Activated naive CD4-positive, alpha-beta T cell treated with anti-CD3 and anti-CD28 coated beads for 36 hours (primary cell): ENCODE measurements around the gene ATP5F1E. TPM values are rescaled to one million over a fixed set of nuclear protein-coding genes. Genes with fewer than 3 reads are reported as not detected.
A peak's percentile ranks its signal among the peaks of the same experiment; 100 is the strongest.

Experiments
- CTCF ChIA-PET: fragments of 350-600 bp; sonication (Branson Sonifier 250); formaldehyde crosslinking; loops from one replicate; lab custom pipeline; 2021; ENCODE audit warnings: antibody characterized with exemption; lab: Charles Lee
- DNase-seq: peaks from one replicate; pipeline ENCODE4 v3.0.0-alpha.2; 2020
- H3K27ac Mint-ChIP-seq: one replicate; pipeline ENCODE4 v1.8.0; 2021; ENCODE audit warnings: mild to moderate bottlenecking, mixed read lengths
- H3K27me3 Mint-ChIP-seq: one replicate; pipeline ENCODE4 v1.8.0; 2021; ENCODE audit warnings: low read depth, mixed read lengths
- H3K36me3 Mint-ChIP-seq: one replicate; pipeline ENCODE4 v1.8.0; 2021; ENCODE audit warnings: low read depth, mixed read lengths
- H3K4me1 Mint-ChIP-seq: one replicate; pipeline ENCODE4 v1.8.0; 2021; ENCODE audit warnings: low read depth, mixed read lengths
- H3K4me3 Mint-ChIP-seq: one replicate; pipeline ENCODE4 v1.8.0; 2021; ENCODE audit warnings: mild to moderate bottlenecking, moderate library complexity, mixed read lengths
- H3K9me3 Mint-ChIP-seq: one replicate; pipeline ENCODE4 v1.8.0; 2021; ENCODE audit warnings: mixed read lengths
- intact Hi-C: fragments of 100-400 bp; cut with micrococcal nuclease; formaldehyde crosslinking; loops from one replicate; pipeline ENCODE4 v1.15.1; 2023
- total RNA-seq, 2 experiments: library from RNA; stranded (reverse); gene quantifications; one replicate each; pipeline ENCODE4 v1.2.3, GENCODE V29; 2021

ATP5F1E gene
- total RNA-seq, 2 experiments from 2014 or later, result 74.5 to 86.3 TPM

DNA sequence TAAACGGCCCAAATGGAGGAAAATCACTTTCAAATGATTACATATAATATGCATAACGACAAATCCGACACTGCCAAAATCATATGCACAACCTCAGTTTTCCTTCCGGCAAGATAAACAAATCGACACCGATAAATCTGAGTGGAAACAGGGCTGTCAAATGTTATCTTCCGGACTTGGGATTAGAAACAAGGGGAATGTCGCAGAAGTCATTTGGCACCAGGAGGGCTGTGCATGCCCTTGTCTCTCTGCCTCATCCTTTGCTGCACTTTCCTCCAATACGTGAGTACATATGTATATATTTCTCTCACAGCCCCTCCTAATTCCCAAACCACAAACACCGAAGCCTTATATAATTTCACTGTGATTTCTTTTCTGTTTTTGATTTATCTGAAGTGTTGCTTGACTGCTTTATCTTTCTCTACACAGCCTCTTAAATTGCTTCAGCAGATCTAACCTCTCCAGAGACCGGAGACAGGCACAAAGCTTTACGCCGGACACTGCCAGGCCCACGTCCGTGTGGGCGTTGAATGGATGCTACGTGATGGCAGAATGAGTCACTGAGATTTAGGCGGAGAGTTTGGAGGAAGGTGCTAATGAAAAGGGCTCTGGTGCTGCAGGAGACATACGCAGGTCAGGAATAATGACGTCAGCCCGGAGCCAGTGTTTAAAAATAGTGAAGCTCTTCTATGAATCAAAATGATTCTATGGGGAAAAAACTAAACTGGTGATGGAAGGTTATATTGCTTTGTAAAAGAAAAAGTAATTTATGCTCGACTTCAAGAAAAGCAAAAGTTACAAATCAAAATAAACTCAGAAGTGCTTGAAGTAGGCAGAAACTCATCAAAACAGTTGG lies 31.5 kb upstream of the ATP5F1E start:
- intact Hi-C loops, result no loop called here
- Mint-ChIP-seq H3K4me3 (no peak overlapping the region), H3K27ac (no peak overlapping the region), H3K27me3 (peaks cover 4% of the 10 kb centered on the region), H3K36me3 (no peaks in the 10 kb centered on the region), H3K9me3 (no peaks in the 10 kb centered on the region), H3K4me1 (no peaks in the 10 kb centered on the region)
- DNase-seq, result no peak
- CTCF ChIA-PET, result interaction anchor here (0.6 to 2.1 kb wide), 3 partner anchors 9 to 144 kb away, joined by 3 to 5 read pairs (median 5); no protein-coding TSS in a partner anchor

DNA sequence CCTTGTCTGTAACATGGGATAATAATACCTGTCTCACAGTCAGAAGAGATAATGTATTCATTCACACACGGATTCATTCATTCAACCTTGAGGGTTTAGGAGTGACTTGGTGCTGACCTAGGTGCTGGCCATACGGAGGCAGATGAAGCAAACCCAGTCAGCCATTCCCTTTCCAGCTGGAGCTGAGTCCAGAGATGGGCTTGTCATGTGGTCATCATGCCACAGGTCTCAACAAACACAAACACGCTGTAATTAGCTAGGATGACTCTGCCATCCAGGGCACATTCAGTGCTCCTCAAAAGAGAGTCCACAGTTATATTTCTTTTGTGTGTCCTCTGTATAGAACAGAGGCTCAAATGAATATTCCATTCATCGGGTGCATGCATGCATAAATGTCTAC lies 29.9 kb upstream of the ATP5F1E start:
- Mint-ChIP-seq H3K4me3 (no peak overlapping the region), H3K4me1 (no peaks in the 10 kb centered on the region), H3K9me3 (no peaks in the 10 kb centered on the region), H3K27ac (no peak overlapping the region), H3K27me3 (peaks cover 2% of the 10 kb centered on the region), H3K36me3 (no peaks in the 10 kb centered on the region)
- DNase-seq, result no peak
- intact Hi-C loops, result no loop called here
- CTCF ChIA-PET, result no interaction called here

DNA sequence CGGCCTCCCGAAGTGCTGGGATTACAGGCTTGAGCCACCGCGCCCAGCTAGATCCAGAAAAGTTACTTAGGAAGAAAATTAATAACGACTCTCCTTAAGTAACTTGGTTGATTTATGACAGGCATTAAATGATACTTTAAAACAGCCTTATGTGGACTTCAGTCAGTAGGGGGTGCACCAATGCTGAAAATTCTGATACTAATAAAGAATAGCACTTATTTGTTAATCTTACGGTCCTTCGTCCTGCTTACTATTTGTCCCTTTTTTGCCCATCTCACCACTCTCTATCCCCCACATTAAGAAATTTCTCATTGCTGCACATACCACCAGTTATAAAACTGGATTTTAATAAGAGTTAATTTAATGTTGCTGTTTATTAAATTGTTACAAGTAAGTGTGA lies 23.2 kb upstream of the ATP5F1E start:
- Mint-ChIP-seq H3K36me3 (no peaks in the 10 kb centered on the region), H3K27me3 (peaks cover 5% of the 10 kb centered on the region), H3K27ac (no peak overlapping the region), H3K9me3 (no peaks in the 10 kb centered on the region), H3K4me3 (no peak overlapping the region), H3K4me1 (no peaks in the 10 kb centered on the region)
- intact Hi-C loops, result loop anchor here (1.0 kb wide), 1 partner anchor 32 kb away; no protein-coding TSS in a partner anchor
- no peak for DNase-seq
- CTCF ChIA-PET, result interaction anchor here (0.7 to 1.8 kb wide), 4 partner anchors 9 to 347 kb away, joined by 3 to 5 read pairs (median 4); no protein-coding TSS in a partner anchor

DNA sequence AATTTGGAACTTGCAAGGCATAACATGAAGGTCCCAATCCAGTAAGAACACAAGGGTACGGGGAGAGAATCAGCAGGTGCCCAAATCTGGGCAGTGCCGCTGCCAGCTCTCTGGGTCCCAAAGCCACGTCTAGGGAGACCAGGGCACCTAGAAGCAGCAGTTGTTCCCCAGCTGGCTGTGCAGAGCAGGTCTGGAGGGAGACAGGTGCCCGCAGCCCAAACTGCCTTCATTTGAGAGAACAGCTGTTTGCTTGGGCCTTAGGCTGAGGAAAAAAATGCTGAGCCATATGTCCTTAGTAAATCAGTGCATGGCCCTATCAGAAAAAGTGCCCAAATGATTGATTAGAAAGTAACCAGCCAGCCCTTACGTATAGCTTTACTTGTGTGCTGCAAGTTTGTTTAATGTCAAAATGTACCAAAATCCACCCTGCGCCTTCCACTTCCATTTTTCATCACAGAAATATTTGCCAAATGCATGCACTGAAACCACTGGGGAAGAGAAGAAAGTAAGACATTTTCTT lies 19.6 kb upstream of the ATP5F1E start:
- Mint-ChIP-seq H3K9me3 (no peaks in the 10 kb centered on the region), H3K27me3 (peaks cover 8% of the 10 kb centered on the region), H3K4me1 (peaks cover 10% of the 10 kb centered on the region), H3K4me3 (no peak overlapping the region), H3K27ac (no peak overlapping the region), H3K36me3 (no peaks in the 10 kb centered on the region)
- no peak for DNase-seq
- CTCF ChIA-PET, result interaction anchor here (1.0 kb wide), 1 partner anchor 156 kb away, joined by 3 read pairs; no protein-coding TSS in a partner anchor
- intact Hi-C loops, result no loop called here

DNA sequence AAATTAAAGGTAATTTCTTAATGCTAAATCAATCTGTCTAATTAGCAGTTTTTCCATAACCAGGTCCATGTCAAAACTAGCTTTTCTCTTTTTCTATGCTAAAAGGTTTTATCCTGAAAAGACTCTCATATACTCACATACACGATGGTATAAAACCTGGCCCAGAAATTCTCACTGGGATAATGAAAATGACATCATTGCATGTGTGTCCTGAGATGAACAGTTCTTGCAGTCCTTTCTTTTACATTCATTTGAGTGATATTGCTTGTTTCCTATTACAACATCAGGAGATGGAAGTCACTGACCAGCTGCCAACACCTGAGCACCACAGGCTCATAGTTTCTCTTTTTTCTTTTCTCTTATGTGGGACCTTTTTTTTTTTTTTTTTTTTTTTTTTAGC lies 18.3 kb upstream of the ATP5F1E start:
- Mint-ChIP-seq H3K4me3 (no peak overlapping the region), H3K4me1 (peaks cover 10% of the 10 kb centered on the region), H3K27ac (no peak overlapping the region), H3K36me3 (no peaks in the 10 kb centered on the region), H3K27me3 (peaks cover 8% of the 10 kb centered on the region), H3K9me3 (no peaks in the 10 kb centered on the region)
- no peak for DNase-seq
- intact Hi-C loops, result no loop called here
- CTCF ChIA-PET, result interaction anchor here (0.6 to 1.0 kb wide), 2 partner anchors 157 to 188 kb away, joined by 3 read pairs; no protein-coding TSS in a partner anchor

DNA sequence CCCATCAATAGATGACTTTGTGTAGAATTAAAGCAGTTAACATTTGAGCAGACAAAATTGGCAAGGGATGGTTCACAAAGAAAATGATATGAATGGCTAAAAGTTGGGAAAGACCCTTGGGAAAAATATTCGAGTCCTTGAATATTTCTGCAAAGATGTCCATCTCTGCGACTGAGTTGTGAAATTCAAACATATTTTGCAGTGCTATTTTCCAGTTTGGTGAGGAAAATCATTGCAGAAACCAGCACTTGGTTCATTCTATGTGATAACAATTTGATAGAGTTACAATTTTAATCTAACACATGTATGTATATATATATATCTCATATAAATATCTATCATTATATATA lies 16.5 kb upstream of the ATP5F1E start:
- peaks cover 13% of the 10 kb centered on the region for H3K4me1 Mint-ChIP-seq
- H3K4me3 Mint-ChIP-seq, result no peak overlapping the region
- H3K36me3 Mint-ChIP-seq, result no peaks in the 10 kb centered on the region
- CTCF ChIA-PET, result no interaction called here
- intact Hi-C loops, result no loop called here
- no peak for DNase-seq
- no peak overlapping the region for H3K27ac Mint-ChIP-seq
- H3K9me3 Mint-ChIP-seq, result no peaks in the 10 kb centered on the region
- peaks cover 3% of the 10 kb centered on the region for H3K27me3 Mint-ChIP-seq

DNA sequence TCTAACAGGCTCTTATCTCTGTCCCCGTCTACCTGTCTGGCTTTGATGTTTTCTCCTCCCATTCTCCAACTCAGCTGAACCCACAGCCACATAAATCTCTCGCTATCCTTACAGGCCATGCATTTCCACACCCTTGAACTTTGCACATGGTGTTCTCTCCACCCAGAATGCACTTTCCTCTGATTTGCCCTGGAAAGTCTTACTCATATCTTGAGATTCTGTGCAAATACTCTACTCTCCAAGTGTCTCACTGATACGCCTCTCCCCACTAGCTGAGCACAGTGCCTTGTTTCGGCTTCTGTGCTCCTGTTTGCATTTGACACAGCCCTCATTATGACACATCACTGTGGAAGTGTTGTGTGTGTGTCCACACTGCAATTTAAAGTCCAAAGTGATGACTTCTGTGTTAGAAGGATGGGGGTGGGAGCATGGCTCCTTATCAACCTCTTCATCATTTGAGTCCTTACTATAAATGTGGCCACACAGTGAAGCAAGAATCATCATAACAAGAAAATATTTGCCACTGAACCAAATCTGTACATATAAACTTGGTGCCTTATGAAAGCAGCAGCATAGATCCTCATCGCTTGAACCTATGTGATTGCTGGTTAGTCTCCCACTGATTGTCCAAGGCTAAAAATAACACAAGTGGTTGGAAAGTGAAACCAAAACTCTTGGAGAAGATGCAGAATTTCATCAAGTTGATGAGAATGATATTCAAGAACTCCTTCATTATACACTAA lies 16.0 kb upstream of the ATP5F1E start:
- no peak for DNase-seq
- Mint-ChIP-seq H3K9me3 (no peaks in the 10 kb centered on the region), H3K27me3 (peaks cover 3% of the 10 kb centered on the region), H3K4me3 (no peak overlapping the region), H3K36me3 (no peaks in the 10 kb centered on the region), H3K4me1 (peaks cover 19% of the 10 kb centered on the region), H3K27ac (no peak overlapping the region)
- intact Hi-C loops, result no loop called here
- CTCF ChIA-PET, result no interaction called here

DNA sequence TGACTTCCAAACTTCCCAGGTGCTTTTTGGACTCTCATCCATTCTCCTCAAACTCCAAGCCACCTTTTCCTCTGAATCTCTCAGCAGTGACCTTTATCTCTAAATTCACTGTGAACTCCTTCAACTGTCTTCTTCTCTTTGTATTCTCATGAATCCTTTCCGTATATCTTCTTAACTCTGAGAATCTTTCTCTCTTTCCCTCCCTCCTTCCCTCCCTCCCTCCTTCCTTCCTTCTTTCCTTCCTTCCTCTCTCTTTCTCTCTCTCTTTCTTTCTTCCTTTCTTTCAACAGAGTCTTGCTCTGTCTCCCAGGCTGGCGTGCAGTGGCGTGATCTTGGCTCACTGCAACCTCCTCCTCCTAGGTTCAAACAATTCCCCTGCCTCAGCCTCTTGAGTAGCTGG lies 14.7 kb upstream of the ATP5F1E start:
- intact Hi-C loops, result no loop called here
- no peaks in the 10 kb centered on the region for H3K9me3 Mint-ChIP-seq
- no peaks in the 10 kb centered on the region for H3K36me3 Mint-ChIP-seq

DNA sequence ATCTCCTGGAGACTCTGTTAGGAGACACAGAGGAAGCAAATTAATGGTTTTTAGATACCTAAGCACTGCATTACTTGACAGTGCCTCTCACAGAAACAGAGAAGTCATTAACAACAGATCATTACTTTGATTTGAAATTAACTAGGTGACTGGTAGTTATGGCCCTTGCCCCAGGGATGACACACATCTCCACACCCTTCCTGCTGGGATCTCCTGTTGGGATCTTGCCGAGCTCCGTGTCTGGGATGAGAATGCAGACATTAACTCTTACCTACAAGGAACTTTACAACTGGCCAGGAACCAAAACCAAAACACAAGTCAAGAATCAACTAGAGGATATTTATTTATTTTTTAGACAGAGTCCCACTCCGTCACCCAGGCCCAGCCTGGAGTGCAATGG lies 12.7 kb upstream of the ATP5F1E start:
- intact Hi-C loops, result loop anchor here (5.0 kb wide), 1 partner anchor 33 kb away; no protein-coding TSS in a partner anchor
- Mint-ChIP-seq H3K27ac (no peak overlapping the region), H3K4me1 (peaks cover 36% of the 10 kb centered on the region), H3K9me3 (no peaks in the 10 kb centered on the region), H3K4me3 (no peak overlapping the region), H3K36me3 (peaks cover 16% of the 10 kb centered on the region), H3K27me3 (peaks cover 3% of the 10 kb centered on the region)
- CTCF ChIA-PET, result no interaction called here
- no peak for DNase-seq

More for the DNA sequence above, 14.7 kb upstream of the ATP5F1E start:
- DNase-seq, result no peak
- Mint-ChIP-seq H3K27ac (no peak overlapping the region), H3K27me3 (peaks cover 3% of the 10 kb centered on the region), H3K4me3 (no peak overlapping the region), H3K4me1 (peaks cover 20% of the 10 kb centered on the region)
- CTCF ChIA-PET, result no interaction called here

DNA sequence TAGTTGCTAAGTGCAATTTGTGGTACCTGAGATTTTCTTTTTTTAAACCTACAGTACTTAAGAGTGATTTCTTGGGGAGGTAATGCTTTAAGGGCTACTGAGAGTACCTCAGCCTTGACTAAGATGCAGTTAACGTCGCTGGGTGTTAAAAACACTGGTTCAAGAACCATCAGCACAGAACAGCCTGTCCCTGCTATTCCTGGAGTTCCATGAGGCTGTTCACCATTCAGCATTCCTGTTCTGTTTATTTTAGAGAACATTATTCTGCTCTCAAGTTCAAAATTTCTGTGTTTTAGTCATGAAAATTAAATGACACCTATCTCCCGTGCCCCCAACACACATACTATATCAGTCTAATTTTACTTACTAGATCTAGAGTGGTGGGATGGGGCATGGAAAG lies 12.2 kb upstream of the ATP5F1E start:
- CTCF ChIA-PET, result interaction anchor here (1.4 to 1.8 kb wide), 2 partner anchors 163 to 178 kb away, joined by 7 to 10 read pairs; no protein-coding TSS in a partner anchor
- H3K9me3 Mint-ChIP-seq, result no peaks in the 10 kb centered on the region
- intact Hi-C loops, result loop anchor here (5.0 kb wide), 1 partner anchor 33 kb away; no protein-coding TSS in a partner anchor

DNA sequence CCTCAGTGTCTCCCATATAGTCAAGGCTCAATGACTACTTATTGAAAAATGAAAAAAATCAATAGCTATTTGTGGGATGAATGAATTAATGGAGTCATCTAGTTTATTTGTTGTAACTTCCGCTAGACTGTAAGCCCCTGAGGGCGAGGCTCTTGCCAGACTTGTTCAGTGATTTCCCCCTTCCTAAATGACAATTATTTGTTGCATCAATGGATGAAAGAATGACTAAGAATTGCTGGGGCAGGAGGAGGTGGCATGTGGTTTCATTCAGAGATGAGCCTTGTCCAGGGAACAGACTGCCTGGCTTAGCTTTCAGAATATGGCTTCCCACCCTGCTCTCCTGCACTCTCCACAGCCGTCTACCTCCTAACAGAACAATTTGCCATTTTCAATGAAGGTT lies 11.6 kb upstream of the ATP5F1E start:
- intact Hi-C loops, result loop anchor here (5.0 kb wide), 1 partner anchor 34 kb away; no protein-coding TSS in a partner anchor
- H3K4me1 Mint-ChIP-seq, result peaks cover 44% of the 10 kb centered on the region

More for the DNA sequence above, 12.2 kb upstream of the ATP5F1E start:
- no peak for DNase-seq
- peaks cover 17% of the 10 kb centered on the region for H3K36me3 Mint-ChIP-seq
- peaks cover under 1% of the 10 kb centered on the region for H3K27me3 Mint-ChIP-seq
- H3K4me3 Mint-ChIP-seq, result no peak overlapping the region
- peak overlapping the region; percentile 9 for H3K27ac Mint-ChIP-seq
- H3K4me1 Mint-ChIP-seq, result peaks cover 39% of the 10 kb centered on the region

More for the DNA sequence above, 11.6 kb upstream of the ATP5F1E start:
- CTCF ChIA-PET, result interaction anchor here (1.2 to 1.8 kb wide), 3 partner anchors 12 to 178 kb away, joined by 6 to 10 read pairs (median 7); partner anchors contain the start of gene ATP5F1E
- Mint-ChIP-seq H3K36me3 (peaks cover 17% of the 10 kb centered on the region), H3K27ac (peak overlapping the region; percentile 78), H3K4me3 (peak overlapping the region; percentile 75), H3K9me3 (no peaks in the 10 kb centered on the region), H3K27me3 (no peaks in the 10 kb centered on the region)
- no peak for DNase-seq
